ENCODE data around the gene HSD3B2.
"Not testable (repeated sequence)": the region's sequence is repeated elsewhere in the genome, so short reads cannot be mapped to it uniquely, and the experiment has no call there.

Gene HSD3B2

DNA sequence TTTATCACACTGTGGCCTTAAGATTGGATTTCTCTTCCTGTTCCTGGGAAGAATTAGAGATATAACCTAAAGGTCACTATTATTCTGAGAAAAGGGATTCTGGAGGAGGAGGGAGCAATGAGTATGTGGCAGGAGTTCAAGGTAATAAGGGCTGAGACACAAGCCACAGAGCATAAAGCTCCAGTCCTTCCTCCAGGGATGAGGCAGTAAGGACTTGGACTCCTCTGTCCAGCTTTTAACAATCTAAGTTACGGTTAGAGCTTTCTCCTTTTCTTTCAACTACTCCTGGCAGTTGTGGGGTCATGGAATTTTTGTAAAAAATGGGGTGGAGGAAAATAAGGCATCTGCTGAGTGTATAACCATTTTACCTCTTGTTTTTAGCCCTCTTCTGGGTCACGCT, at the start of gene HSD3B2:
HSD3B2 (plus strand) TSS at position 201 of the 400 bp plus-strand sequence. CDS start 270 bp downstream, outside the sequence.
- no peak for DNase-seq

DNA sequence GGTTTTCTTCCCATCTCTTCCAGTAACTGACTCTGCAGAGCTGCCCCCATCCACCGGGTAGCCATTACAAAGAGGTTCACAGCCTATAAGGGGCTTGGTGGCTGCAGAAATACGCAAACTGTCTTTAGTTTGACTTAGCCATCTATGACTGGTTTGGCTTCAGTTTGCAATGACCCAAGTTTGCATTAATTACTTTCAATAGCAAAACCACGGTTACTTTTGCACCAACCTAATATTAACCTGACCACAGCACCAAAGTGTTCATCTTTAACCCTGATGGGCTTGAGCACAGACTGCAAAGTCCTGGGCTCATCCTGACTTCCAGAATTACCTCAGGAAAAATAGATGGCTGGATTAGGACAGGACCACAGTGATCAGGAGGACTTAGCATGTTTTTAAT, 48.5 kb upstream of the HSD3B2 start:
- DNase-seq: no peak

DNA sequence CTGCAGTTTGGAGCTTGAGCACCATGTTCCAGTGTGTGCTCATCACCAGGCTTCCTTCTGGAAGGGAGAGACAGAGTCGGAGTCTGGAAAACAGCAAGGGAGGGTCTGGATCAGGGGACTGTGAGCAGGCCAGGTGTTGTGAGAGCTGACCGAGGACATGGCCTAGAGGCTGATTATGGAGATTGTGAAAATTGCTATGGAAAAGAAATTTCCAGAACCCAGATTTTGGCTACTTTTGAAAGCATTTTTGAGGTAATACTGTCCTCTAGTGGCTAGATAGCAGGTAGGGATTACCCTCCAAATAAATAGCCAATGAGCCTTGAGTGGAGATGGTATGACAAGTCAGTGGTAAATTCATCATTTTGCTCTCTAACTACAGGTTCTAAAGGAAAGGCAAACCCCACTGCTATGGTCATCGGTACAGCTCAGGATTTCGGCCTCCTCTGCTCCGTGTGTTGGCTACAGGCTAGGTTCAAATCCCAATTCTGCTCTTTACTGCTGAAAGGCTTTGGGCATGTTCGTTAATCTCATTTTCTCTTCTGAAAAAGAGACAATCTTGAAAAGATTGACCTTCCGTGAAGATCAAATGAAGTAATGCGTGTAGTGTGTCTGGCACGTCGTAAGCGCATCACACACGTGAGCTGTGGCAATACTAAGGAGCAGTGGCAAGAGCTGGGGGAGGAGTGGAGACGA, 47.4 kb upstream of the HSD3B2 start:
- DNase-seq: peak; percentile 47

DNA sequence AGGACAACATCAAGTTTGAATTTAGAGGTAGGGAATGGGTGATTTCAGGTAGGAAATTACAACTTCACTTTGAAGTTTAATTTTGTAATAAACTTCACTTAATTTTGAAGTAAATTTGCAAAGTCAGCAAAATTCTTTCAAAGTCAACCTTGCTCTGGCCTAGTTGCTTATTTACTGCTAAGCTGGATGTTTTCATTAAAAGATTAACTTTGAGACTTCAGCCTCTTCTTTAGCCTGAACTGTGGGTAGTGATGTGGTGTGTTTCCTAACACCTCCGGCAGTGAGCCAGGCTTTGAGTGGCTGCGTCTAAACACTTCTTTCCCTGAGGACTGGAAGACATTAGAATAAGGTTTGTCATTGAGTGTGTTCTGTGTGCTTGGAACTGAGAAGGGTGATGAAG, 46.4 kb upstream of the HSD3B2 start, which contains the start of gene HAO2:
HAO2 (plus strand) TSS at position 232 of the 400 bp plus-strand sequence. CDS start 12,301 bp downstream, outside the sequence.
- no peak for DNase-seq

DNA sequence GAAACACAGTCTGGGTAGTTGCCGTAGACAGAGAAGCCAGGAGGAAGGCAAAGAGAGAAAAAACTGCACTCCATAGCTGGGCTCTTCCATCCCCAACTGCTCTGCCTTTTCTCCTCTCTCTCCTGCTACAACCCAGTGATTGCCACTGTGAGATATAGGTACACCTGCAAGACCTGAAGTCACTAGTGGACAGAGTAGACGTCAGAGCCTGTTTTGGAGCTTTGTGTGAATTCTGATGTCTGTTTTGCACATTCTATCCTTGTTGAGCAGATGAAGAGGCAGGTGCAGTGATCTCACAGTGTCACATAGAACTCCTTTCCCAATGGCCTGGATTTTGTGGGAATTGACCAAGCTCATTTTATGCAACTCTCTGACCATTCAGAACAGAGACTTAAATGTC, 44.2 kb upstream of the HSD3B2 start:
- no peak for DNase-seq

DNA sequence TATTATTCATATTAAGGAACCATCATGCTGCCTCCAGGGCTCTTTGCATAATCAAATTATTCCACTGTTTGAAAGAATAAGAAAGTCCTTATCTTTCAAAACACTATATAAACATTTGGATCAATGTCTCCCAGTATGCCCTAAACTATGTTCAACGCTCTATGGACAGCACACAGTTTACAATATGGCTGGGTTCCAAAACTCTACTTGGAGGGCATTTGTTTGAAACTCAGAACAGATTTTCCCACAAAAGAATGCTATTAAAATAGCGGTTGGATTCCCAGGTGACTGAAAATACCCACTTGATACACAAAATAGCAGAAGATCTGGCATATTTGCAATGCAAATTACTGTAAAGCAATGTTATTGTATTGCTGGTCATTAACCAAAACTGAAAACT, 43.1 kb upstream of the HSD3B2 start:
- no peak for DNase-seq

DNA sequence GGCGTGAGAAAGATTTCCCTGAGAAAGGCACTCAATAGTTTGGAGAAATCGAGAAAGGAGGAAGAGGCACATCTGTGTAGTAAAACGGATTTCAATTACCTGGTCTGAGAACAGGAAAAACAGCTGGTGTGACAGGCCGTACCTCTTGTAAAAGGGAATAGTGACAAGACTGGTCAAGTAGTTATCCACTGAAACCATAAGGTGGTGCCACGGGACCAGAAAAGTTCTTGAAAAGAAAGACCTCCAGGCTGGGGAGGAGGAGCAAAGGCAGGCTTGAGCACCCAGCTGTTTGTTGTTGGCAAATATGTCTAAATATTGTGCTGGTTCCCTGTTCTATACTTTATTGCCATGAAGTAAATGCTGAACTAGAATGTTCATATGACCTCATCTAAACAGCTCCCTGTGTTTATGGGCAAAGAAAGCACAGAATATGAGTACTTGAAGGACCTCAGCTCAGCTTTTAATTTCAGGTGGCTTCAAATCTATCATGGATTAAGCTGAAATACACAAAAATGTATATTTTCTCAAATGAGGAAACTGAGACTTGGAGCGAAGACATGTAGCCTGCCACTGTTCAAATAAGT, 42.4 kb upstream of the HSD3B2 start:
- peak; percentile 50 for DNase-seq

DNA sequence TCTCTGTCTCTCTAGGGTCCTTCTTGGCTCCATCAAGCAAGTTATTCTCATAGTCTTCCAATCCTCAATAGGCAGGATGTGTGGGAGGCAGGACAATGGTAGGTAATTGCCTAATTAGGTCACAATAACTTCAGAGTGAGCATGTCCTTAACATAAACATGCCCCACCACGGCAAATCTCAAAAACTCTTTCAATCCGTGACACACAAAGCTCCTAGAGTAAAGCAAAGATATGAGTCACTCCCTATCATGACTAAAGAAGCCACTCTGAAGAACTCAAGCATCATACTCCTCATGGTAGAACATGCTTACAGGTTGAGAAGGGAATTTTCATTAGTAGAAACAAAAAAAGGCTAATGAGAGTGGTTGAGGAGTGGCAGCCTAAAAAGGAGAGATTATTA, 41.5 kb upstream of the HSD3B2 start:
- DNase-seq: no peak

DNA sequence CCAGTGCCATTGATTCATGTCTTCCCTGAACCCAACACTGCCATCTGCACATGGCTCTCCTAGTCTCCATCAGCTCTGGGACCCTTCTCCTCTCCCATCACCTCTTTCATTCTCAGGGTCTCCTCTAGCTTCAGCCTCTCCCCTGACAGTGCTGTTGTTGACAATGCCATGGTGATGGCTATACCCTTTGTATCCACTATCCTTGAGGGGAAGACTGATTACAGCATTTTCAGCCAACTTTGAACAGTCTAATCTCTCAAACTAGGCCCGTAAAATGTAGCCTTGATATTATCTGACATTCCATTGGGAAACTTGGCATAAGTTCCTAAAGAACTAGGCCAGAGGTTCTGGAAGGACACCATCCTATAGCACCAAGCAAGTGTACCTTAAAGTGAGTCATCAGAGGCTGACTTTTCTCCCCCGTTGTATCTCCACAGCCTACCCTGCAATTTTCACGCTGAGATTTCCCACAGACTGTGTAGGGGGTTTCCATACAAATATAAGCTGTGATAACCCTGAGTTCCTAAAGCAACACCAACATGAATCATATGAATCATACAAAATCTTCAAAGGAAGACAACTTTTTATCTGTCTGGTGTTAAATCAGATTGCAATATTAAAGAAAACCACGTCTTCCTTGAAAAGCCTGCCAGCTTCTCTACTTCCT, 40.6 kb upstream of the HSD3B2 start:
- DNase-seq: no peak

DNA sequence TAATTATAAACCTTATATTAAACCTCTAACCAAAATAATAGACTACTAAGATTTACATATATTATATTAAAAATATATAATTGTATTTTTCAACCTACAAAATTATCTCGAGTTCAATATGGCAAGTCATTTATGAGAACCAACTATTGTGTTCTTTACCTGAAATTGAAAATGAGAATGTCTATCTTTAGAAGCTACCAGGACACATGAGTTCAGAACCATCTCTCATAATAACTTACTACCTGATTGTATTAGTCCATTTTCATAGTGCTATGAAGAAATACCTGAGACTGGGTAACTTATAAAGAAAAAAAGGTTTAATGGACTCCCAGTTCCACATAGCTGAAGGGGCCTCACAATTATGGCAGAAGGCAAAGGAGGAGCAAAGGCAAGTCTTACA, 39.6 kb upstream of the HSD3B2 start:
- no peak for DNase-seq

DNA sequence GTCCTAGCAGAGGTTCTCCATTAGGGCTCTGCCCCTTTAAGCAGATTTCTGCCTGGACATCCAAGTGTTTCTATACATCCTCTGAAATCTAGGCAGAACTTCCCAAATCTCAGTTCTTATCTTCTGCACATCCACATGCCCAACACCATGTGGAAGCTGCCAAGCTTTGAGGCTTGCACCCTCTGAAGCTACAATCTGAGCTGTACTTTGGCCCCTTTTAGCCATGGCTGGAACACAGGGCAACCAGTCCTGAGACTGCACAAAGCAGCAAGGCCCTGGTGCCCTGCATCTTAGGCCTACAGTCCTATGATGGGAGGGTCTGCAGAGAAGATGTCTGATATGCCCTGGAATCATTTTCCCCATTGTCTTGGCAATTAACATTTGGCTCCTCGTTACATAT, 38.4 kb upstream of the HSD3B2 start:
- DNase-seq: no peak

DNA sequence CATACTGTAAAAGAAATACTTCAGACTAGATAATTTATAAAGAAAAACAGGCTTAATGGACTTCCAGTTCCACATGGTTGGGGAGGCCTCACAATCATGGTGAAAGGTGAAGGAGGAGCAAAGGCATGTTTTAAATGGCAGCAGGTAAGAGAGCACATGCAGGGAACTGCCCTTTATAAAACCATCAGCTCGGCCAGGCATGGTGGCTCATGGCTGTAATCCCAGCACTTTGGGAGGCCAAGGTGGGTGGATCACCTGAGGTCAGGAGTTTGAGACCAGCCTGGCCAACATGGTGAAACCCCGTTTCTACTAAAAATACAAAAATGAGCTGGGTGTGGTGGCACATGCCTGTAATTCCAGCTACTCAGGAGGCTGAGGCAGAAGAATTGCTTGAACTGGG, 37.4 kb upstream of the HSD3B2 start:
- not testable (repeated sequence) for DNase-seq

DNA sequence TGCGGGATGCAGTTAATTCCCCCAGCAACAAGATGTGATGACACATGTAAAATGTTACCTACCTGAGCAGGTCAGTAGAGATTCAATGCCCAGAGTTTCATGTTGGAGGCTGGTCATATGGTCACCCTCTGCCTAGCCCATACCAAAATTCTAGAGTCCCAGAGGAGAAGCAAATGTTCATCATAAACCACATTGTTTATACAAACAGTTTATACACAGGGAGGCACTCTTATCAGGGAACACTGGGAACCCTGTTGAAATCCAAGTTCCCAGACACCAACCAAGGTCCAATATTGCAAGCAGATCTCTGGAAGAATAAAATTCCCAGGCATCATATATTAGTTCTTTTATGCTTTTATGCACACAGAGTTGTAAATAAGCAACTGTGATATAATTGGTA, 35.8 kb upstream of the HSD3B2 start:
- DNase-seq: no peak

DNA sequence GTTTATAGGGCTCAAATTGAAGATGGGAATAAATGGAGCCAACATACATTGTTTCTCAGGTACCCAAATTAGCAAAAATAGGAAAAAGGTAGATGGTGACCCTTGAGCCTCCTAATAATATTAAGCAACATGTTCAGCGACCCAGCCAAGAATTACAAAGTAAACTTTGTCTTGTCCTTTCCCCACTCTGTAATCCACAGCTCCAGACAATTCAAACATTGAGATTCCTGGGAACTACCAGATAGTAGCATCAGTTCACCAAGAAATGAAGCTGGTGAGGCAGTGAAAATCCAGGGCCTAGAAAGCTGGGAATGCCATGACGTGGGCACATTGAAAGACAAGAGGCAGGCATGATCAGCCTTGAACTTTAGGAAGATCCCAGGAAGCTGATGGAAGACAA, 34.6 kb upstream of the HSD3B2 start:
- DNase-seq: no peak

DNA sequence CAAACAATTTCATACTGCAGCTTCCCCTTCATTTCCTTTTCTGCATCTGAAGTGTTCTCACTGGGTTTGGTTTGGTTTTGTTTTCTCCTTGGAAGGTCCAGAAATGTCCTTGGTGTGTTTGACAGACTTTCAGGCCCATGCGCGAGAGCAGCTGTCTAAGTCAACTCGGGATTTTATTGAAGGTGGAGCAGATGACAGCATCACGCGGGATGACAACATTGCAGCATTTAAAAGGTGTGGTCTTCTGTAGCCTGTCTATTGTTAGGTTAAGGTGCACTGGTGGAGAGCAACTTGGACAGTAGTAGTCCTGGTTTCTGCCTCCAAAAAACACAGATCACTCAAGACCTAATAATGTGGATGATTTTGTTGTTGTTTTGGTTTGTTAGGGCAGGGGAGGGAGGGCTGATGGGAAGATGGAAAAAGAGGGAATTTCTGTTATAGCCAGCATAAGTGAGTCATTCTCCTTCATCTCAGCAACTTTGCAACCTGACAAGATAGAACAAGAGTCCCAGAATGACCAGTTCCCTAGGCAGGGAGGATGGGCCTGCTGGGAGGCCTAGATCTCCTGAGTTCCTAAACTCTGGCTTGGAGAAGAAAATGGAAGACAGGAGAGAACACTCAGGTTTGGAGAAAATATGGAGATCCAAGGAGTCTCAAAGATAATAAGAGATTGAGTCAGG, 33.8 kb upstream of the HSD3B2 start:
- no peak for DNase-seq

DNA sequence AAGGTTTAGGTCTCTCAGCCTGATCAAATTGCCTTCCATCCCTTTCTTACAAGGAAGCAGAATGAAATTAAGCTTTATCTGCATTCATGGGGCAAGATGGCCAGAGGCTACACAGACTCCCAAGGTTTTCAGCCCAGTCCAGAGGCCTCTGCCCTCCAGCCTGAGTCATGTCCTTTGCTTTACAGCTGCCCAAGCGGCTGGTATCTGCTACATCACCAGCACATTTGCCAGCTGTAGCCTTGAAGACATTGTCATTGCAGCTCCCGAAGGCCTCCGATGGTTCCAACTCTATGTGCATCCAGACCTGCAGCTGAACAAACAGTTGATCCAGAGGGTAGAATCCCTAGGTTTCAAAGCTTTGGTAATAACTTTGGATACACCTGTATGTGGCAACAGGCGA, 30.4 kb upstream of the HSD3B2 start:
- DNase-seq: no peak

DNA sequence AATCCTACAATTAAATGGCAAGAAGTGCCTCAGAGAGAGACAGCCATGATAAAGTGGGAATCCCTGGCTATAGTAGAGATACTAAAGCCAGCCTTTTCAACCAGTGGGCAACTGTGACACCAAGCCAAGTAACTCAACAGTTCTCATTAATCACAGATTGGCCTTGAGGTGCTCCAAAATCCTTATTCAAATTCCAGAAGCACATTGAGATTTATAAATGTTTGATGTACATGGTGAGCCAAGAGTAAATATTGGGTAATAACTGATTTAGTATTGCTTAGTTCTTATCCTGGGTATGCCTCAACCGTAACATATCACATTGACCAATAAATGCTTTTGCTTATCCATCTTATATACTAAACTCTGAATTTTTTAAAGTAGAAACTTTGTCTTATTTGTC, 29.3 kb upstream of the HSD3B2 start:
- DNase-seq: no peak

DNA sequence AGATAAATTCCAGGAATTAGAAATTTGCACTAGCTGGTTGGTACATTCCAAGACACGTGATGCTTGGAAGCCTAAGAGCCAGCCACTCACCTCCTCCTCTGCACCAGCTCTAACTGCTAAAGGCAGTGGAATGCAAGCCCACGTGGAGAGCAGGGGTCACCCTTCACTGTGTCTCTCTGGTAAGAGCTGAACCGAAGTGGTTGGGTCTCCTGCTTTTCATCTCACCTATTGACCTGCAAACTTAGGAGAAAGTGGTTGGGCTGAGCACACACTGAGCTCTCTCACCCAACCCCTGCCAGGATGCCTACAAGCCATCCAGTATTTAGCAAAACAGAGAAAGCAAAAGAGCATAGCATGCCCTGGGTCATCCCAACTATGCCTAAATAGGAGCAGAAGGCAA, 27.1 kb upstream of the HSD3B2 start:
- DNase-seq: no peak

DNA sequence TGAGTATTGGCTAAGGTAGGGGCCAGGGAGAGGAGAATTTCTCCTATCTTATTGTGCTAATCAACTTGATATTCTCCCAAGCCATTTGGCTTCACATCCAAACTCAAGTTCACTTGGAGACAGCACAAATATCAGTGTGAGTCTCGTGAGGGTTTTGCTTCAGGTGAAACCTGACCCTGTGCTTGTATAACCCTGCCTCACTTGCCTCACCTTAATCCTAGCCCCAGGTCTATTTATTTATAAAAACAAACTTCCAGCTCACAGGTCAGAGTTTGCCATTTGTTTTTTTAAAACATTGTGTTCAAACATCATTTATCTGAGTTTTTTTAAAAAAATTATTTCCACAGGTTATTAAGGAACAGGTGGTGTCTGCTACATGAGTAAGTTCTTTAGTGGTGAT, 26.5 kb upstream of the HSD3B2 start:
- no peak for DNase-seq

DNA sequence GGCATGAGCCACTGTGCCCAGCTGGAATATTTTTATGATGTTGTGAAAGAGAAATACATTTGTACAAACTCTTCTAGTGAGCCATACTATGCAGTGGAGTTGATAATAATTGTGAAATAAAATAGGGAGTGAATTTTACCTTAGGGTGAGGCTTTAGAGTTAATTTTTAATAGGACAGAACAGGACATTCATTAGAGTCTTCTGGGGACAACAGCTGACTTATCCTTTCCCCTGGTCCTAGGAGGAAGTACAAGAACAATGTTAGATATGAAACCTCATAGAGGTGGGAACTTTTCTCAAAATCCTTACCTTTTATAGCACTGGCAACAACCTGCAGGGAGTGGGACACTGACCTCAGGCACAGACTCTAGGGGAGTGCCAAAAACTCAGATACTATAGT, 24.4 kb upstream of the HSD3B2 start:
- DNase-seq: no peak

DNA sequence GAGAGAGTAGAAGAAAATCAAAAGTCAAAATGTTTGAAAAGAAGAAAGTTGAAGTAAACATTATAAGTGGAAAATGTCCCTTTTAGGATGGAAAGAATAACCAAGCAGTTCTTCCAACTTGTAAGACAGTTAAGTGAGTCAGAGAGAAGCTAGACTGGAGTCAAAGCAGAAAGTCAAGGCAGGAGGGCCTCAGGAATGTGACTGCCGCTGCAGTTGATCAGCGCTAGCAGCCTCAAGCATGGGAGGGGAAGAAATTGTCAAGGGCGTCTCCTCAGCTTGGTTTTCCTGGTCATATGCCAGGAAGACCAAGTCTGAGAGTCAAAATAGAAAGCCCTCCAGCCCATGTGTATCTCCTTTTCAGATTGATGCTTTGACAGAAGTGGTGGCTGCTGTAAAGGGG, 23.2 kb upstream of the HSD3B2 start:
- no peak for DNase-seq

DNA sequence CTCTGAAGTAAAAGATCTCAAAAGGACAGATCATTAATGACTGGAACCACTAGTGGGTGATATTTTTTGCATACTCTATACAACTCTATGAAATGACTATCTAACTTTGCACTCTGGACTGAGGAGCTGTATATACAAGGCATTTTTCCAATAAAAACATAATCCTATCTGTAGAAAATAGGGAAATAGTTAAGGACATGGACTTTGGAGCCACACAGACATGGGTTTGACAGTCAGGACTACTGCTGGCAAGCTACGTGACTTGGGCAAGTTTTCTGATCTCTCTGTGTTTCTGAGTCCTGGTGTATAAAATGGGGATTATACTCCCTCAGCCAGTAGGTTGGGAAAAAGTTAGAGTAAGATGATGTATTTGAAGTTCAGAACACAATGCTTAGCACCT, 20.9 kb upstream of the HSD3B2 start:
- DNase-seq: no peak

DNA sequence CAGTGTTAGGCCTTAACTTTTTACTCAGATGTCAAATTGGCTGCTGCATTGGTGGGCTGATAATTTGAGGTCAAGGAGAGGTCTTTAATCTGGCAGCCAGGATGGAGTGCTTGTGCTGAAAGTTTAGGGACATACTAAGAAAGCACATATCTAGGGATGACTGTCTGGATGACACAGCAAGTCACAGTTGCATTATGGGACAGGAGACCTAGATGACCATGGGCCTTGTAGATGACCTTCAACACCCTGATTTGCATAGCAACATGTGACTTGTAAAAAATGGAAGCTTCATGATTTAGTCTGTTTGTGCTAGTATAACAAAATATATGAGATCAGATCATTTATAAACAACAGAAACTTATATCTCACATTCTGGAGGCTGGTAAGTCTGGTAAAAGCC, 18.0 kb upstream of the HSD3B2 start:
- no peak for DNase-seq

DNA sequence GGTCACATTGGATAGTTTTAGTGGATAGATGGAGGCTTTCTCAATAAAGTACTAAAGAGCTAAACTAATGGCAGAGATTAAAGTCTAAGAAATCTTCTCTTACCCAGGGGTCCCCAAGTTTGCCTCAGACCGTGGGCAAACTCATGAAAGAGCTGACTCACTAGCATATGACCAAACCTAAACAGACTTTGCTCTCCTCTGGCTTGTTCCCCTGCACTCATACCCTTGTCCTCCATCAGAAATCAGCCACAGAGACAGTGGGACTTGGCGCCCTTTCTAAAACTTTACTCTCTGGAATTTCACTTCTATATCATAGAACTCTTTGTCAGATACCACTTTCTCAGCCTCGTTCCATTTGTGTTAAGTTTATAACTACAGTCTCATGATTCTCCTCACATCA, 17.0 kb upstream of the HSD3B2 start:
- no peak for DNase-seq

All from hematopoietic multipotent progenitor cell treated with erythropoietin and hydrocortisone succinate and interleukin-3 and kit ligand, for 4 days (in vitro differentiated cells).